ENCODE results near the gene UTS2R.

The UTS2R gene

DNA sequence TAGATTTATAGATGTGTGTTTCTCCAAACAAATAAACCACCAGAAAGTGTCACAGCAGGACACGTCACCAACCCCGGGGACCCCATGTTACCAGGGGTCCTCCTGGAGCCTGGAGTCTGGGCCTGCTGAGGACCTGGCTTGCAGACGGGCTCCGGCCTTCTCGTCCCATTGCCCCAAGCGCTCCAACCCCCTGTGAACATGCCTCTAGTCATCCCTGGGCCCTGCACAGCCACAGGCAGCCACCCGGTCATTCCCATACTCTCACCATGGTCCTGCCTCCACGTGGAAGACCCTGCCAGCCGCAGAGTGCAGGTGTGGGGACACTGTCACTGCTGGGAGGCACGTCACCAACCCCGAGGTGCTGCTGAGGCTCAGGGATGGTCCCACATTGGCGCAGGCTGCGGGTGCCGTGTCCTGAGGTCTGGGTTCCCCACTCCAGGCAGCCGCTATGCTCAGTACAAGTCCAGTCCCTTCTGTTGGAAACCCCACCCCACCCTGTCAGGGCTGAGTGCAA lies 42.5 kb upstream of the UTS2R start:
- intact Hi-C loops (cut with DNase I; ENCODE audit: low total_unique reads): no loop called here
- H3K9me3 ChIP-seq: no peaks in the 10 kb centered on the region
- TF ChIP-seq, protein P1, sequence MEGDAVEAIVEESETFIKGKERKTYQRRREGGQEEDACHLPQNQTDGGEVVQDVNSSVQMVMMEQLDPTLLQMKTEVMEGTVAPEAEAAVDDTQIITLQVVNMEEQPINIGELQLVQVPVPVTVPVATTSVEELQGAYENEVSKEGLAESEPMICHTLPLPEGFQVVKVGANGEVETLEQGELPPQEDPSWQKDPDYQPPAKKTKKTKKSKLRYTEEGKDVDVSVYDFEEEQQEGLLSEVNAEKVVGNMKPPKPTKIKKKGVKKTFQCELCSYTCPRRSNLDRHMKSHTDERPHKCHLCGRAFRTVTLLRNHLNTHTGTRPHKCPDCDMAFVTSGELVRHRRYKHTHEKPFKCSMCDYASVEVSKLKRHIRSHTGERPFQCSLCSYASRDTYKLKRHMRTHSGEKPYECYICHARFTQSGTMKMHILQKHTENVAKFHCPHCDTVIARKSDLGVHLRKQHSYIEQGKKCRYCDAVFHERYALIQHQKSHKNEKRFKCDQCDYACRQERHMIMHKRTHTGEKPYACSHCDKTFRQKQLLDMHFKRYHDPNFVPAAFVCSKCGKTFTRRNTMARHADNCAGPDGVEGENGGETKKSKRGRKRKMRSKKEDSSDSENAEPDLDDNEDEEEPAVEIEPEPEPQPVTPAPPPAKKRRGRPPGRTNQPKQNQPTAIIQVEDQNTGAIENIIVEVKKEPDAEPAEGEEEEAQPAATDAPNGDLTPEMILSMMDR (IDR thresholded peaks at IDR 0.05): no peak
- DNase-seq: no peak
- peaks cover 0 to 28% (median 21%) of the 10 kb centered on the region in 4 donors for H3K4me1 ChIP-seq
- no peaks in the 10 kb centered on the region for H3K36me3 ChIP-seq
- H3K27ac ChIP-seq: no peak overlapping the region
- H3K27me3 ChIP-seq: peaks cover 0 to 88% of the 10 kb centered on the region in 2 donors
- no peak overlapping the region for H3K4me3 ChIP-seq

DNA sequence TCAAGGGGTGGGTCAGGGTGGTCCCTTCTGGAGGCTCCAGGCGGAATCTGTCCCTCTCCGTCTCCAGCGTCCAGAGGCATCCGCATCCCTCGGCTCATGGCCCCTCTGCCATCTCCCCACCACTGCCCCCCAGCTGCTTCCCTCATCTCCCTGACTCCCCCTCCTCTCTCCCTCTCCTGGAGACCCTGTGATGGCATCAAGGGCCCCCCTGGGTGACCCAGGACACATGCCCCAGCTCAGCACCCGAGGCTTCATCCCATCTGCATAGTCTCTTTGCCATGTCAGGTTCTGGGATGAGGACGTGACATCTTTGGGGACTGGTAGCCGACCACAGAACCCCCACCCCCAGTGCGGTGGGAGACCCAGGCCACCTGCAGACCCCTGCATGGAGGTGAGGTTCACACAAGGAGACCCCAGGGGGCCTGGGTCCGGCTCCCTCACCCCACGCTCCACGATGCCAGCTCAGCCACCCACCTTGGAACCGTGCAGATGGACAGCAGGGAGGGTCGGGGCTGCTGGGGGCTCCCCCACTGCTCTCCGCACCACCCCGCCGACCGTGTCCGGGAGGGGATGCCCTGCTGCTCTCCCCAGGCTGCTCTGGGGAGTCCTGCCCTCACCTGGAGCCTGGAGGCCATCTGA lies 41.8 kb upstream of the UTS2R start:
- H3K27me3 ChIP-seq: peaks cover 0 to 87% of the 10 kb centered on the region in 2 donors
- intact Hi-C loops (cut with DNase I; ENCODE audit: low total_unique reads): no loop called here

DNA sequence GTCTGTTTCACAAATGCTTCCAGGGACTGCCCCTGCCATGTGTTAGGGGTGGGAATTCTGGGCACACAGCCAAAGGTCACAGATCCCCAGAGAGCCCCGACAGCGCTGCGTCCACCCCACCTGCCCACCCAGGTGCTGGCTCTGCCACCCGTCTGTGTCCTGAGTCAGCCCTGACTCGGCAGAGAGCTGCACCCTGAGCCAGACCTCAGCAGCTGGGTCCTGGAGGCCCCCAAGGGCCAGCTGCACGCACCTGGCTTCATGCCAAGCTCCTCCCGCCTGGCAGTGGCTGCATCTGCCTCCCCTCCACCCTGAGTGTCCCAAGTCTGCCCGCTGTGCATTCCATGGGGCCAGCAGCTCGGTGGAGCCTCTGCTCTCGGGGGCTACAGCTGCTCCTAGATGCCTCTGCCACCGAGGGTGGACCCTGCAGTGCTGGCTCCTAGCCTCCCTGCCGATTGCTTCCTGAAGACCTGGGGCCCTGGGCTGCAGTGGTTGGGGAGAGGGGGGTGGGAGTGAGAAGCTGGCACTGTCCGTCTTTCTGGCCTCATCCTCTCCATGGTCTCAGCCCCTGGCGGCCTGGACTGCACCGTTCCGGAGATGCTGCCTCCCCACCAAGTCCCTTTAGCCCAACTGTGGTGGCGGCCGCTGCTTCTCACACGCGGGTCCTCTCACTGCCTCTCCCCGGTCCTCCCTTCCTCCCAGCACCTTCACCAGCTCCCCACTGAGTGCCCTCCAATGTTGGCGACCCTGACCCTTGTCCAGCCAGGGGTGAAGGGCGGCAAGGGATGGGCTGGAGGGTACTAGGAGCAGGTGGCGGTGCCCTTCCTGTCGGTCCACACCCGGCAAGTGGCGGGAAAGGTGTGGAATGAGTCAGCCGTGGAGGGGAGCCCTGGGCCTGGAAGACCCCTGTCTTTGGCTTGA lies 41.0 kb upstream of the UTS2R start:
- DNase-seq: no peak
- H3K27me3 ChIP-seq: peaks cover 0 to 87% of the 10 kb centered on the region in 2 donors
- intact Hi-C loops (cut with DNase I; ENCODE audit: low total_unique reads): no loop called here

More for the DNA sequence above, 41.8 kb upstream of the UTS2R start:
- DNase-seq: no peak
- H3K27ac ChIP-seq: no peak overlapping the region
- no peaks in the 10 kb centered on the region for H3K36me3 ChIP-seq
- no peak overlapping the region for H3K4me3 ChIP-seq
- TF ChIP-seq, protein P1 (IDR thresholded peaks at IDR 0.05): no peak
- H3K4me1 ChIP-seq: peaks cover 0 to 36% (median 29%) of the 10 kb centered on the region in 4 donors
- H3K9me3 ChIP-seq: no peaks in the 10 kb centered on the region

DNA sequence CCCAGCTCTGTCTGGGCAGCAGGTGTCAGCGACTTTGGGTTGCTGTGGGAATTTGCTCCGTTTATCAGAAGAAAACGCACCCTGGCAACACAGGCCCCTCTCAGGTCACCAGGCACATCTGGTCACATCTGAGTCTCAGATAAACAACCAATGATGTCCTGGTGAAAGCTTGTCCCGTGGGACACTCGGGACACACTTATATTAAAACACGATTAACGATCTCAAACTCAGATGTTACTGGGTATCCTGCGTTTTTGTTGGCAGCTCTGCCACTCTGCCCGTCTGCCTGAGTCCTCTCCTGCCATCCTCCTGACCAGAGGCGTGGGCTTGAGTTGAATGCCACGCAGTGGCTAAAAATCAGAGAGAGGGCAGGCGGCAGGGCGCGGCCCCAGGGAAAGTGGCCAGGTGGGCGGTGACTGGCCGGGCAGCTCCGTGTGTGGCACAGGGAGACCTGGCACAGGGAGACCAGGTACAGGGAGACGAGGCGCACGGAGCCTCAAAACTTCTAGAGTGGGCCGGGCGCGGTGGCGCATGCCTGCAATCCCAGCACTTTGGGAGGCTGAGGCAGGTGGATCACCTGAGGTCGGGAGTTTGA lies 40.1 kb upstream of the UTS2R start:
- intact Hi-C loops (cut with DNase I; ENCODE audit: low total_unique reads): no loop called here
- H3K36me3 ChIP-seq: no peaks in the 10 kb centered on the region
- no peak overlapping the region for H3K4me3 ChIP-seq
- H3K4me1 ChIP-seq: peaks cover 0 to 42% (median 36%) of the 10 kb centered on the region in 4 donors
- TF ChIP-seq, protein P1 (IDR thresholded peaks at IDR 0.05): no peak
- H3K27me3 ChIP-seq: peaks cover 0 to 80% of the 10 kb centered on the region in 2 donors
- no peaks in the 10 kb centered on the region for H3K9me3 ChIP-seq
- no peak overlapping the region for H3K27ac ChIP-seq
- DNase-seq: no peak

More for the DNA sequence above, 41.0 kb upstream of the UTS2R start:
- Histone ChIP-seq H3K36me3 (no peaks in the 10 kb centered on the region), H3K4me1 (peaks cover 0 to 42% (median 36%) of the 10 kb centered on the region in 4 donors), H3K4me3 (no peak overlapping the region), H3K9me3 (no peaks in the 10 kb centered on the region), H3K27ac (no peak overlapping the region)
- TF ChIP-seq, protein P1 (IDR thresholded peaks at IDR 0.05): no peak

DNA sequence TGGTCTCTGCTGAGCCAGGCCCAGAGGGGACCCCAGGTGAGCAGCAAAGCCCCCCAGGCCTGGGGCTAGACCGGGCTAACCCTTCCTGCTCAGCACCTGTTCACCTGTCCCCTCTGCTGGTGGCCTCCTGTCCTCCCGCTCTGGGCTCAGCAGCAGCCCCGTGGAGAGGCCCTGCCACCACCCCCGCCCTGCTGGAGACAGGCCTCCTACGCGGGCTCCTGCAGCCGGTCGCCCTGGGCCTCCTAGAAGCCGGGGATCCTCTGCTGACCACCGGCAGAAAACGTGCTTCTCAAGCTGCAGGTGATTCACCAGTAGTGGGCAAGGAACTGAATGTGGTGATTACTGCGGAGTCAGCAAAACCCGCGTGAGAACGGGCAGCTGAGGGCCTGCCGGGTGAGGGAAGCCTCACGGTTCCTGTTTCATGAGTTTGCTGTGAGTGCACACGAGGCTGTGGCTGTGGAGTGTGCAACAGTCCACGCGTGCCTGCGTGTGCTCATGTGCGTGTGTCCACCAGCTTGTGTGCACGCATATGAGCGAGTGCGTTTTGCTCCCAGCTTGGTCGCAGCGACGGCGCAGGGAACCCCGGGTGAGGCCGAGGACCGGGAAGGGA lies 38.8 kb upstream of the UTS2R start:
- Histone ChIP-seq H3K4me3 (peak overlapping the region; percentile 51 to 61), H3K9me3 (no peaks in the 10 kb centered on the region), H3K27me3 (peaks cover 0 to 70% of the 10 kb centered on the region in 2 donors), H3K27ac (no peak overlapping the region), H3K36me3 (no peaks in the 10 kb centered on the region), H3K4me1 (peaks cover 0 to 42% (median 36%) of the 10 kb centered on the region in 4 donors)
- TF ChIP-seq, protein P1 (IDR thresholded peaks at IDR 0.05): no peak
- intact Hi-C loops (cut with DNase I; ENCODE audit: low total_unique reads): no loop called here
- DNase-seq: peak in 1 of 2 donors; percentile 50
